Measurements from ENCODE around the gene NTSR1.

- no peak for TF ChIP-seq POLR2A (IDR thresholded peaks at IDR 0.05; ENCODE audit: low read depth, low read length)
- TF ChIP-seq POLR2AphosphoS5 (IDR thresholded peaks at IDR 0.05; ENCODE audit: low read depth, low read length) = no peak
- no peak for TF ChIP-seq PAX5 (IDR thresholded peaks at IDR 0.05; ENCODE audit: insufficient read depth, low read length, severe bottlenecking)
- TF ChIP-seq TAF1 (IDR thresholded peaks at IDR 0.05; ENCODE audit: low read depth, low read length) = no peak
- no peak for TF ChIP-seq SPI1 (IDR thresholded peaks at IDR 0.05; ENCODE audit: low read depth, low read length)
- TF ChIP-seq POU2F2 (IDR thresholded peaks at IDR 0.05; ENCODE audit: low read depth, low read length) = no peak
Observed at GRCh38 chr20:62715201-62715600, 6.6 kb downstream of the NTSR1 start.

Data from GM12891 (cell line).